ENCODE data around the gene NFX1.

The NFX1 gene

DNA sequence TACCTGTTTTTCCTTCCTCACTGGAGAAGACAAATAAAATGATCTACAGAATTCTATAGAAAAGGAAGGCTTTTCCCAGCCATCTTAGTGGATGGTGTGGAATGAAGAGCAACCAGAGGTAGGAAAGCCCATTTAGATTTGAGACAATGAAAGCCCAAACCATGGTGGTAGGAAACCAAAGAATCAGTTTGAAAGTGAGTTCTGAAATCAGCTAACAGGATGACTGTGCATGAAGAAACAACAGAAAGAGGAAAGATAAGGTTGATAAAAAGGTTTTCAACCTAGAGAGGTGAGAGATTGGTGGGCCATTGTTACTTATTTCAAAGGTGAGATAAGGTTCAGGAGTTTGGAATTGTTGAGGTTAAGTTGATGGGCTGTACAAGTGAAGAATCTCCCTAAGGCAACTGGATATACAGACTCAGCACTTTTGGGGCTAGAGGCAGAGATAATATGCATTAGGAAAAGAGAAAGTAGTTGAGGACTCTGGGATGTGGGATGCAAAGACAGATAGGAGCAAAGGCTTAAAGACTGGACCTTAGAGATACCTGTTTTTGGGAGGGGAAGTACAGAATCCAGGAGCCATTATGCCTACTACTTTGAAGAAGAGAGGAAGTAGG is 23.1 kb upstream of the NFX1 start:
- DNase-seq, result no peak

GRCh38 chr9:33270146-33270545 is 20.2 kb upstream of the NFX1 start:
- DNase-seq, result no peak

DNA sequence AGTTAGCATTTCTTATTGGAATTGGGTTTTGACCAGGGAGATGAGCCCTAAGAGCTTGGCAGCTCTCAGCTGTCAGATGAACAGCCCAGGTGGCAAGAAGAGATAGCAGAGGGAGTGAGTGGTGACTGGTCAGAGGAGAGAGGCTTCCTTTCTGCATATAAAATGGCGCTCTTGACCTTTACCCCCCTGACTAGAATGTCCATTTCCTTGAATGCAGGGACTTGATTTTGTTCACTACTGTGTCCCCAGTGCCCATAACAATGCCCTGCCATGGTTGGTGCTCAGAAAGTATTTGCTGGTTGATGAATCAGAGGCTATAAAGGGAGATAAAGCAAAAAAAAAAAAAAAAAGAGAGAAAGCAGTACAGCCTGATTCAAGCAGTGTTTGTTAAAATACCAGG is 18.3 kb upstream of the NFX1 start:
- DNase-seq, result no peak

GRCh38 chr9:33273266-33273971 is 16.9 kb upstream of the NFX1 start:
- no peak for DNase-seq

DNA sequence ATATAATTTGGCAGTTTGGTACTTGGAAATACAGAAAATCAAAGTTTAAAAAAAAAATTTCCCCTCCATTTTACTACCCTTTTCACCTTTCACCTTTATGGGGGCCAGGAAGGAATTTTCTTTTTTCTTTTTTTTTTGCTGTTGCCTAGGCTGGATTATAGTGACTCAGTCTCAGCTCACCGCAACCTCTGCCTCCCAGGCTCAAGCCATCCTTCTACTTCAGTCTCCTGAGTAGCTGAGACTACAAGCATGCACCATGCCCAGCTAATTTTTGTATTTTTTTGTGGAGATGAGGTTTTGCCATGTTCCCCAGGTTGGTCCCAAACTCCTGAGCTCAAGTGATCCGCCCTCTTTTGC is 16.4 kb upstream of the NFX1 start:
- DNase-seq, result no peak

GRCh38 chr9:33277484-33277883 is 12.8 kb upstream of the NFX1 start:
- DNase-seq, result no peak

GRCh38 chr9:33285502-33285901 is 4.8 kb upstream of the NFX1 start:
- no peak for DNase-seq

DNA sequence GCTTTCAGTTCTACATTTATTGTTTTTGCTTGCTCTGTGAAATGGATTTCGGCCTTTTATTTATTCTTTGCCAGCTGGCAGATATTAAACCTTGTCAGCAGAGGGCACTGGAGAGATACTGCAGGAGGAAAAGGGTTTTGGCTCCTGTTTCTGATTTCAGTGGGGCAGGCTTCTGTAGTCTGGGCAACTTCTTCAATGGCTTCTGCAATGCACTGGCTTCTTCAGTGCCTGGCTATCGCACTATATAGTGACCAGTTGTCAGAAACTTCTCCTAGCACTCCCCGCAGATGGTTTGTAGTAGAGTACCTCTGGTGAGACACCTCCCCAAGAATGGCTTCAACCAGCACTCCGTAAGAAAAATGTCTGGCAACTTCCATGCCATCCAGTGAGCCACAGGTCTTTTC is 3.2 kb upstream of the NFX1 start:
- DNase-seq, result peak; percentile 28

DNA sequence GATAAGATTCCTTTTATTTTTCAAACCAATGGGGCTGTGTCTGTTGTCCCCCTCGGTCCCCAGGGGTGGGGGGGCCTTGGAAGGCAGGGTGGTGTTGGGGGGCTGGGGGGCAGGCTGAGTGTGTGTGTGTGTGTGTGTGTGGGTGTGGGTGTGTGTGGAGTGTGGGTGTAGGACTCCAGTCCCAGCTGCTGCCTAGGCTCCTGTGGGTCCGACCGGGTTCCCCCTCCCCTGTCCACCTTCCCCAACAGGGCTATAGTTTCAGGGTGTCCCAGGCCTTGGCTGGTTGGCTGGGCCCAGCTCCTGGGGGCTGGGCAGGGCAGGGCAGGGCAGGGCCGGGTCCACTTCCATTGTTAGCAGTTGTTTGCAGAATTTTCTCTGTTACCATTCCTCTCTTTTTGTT is 2.1 kb upstream of the NFX1 start:
- no peak for DNase-seq

GRCh38 chr9:33288828-33289483 is 1.4 kb upstream of the NFX1 start:
- DNase-seq, result no peak

DNA sequence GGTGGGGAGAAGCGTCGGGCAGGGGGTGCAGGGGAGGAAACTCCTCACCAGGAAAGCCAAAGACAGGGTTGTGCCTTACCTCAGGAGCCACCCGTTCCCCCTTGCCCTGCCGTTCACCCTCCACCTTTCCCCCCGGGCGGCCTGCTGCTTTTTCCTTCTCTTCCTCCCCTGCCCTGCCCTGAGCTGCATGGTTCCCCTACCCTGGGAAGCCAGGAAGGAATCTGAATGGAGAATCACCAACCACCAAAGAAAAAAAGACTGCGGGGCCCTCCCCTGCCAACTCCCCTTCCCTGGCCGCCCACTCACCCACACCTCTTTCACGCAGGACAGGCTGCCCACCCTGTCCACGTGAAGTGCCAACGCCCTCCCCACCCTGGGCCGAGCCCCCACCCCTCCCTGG is 820 bp upstream of the NFX1 start:
- no peak for DNase-seq

DNA sequence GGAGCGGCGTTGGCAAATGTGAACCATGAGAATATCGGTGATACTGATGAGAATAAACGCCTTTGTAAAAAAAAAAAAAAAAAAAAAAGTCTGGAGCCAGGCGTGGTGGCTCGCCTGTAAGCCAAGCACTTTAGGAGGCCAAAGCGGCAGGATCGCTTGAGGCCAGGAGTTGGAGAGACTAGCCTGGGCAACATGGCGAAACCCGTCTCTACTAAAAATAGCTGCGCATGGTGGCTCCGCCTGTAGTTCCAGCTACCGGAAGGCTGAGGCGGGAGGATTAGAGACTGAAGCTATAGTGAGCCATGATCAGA is 425 bp upstream of the NFX1 start:
- DNase-seq, result no peak

- no peak for DNase-seq
Measured at GRCh38 chr9:33291031-33291397, 698 bp downstream of the NFX1 start.

DNA sequence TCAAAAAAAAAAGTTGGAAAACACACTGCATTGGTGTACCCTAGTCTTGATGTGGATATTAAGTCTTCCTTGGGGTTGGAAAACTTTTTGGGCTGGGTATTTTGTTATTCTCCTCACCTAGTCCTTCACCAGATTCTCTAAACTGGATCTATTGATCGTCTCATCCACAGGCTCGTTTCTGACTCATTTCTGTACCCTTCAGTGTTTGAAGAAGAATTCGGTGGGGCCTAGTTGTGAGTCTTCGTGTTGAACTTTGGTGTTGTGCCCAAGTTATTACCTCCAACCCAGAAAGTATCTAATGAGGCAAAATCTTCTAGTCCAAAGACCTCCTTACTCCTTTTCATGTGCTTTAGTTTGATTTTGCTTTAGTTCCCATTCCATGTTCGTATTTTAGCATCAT is 1.6 kb downstream of the NFX1 start:
- no peak for DNase-seq

DNA sequence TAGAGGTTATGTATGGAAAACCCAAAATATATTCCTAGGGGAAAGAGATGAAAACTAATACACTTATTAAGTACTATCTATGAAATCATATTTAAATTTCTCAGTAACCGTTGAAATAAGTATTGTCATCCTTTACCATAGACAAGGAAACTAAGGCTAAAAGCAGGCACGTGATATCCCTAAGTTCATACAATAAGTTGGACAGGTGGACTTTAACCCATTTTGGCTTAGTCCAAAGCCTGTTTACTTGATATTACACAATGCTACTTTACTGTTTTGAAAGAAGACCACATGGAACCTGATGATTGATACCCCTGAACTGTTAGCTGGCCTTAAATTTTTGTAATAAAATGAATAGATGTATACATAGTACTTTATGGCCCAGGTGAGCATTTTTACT is 3.5 kb downstream of the NFX1 start:
- DNase-seq, result no peak

DNA sequence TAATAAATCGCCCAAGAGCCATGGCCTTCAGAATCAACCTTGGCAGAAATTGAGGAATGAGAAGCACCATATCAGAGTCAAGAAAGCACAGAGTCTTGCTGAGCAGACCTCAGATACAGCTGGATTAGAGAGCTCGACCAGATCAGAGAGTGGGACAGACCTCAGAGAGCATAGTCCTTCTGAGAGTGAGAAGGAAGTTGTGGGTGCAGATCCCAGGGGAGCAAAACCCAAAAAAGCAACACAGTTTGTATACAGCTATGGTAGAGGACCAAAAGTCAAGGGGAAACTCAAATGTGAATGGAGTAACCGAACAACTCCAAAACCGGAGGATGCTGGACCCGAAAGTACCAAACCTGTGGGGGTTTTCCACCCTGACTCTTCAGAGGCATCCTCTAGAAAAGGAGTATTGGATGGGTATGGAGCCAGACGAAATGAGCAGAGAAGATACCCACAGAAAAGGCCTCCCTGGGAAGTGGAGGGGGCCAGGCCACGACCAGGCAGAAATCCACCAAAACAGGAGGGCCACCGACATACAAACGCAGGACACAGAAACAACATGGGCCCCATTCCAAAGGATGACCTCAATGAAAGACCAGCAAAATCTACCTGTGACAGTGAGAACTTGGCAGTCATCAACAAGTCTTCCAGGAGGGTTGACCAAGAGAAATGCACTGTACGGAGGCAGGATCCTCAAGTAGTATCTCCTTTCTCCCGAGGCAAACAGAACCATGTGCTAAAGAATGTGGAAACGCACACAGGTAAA is 4.5 kb downstream of the NFX1 start:
- DNase-seq, result no peak

- DNase-seq, result no peak
Measured at GRCh38 chr9:33295571-33295970, 5.3 kb downstream of the NFX1 start.

- DNase-seq, result no peak
Measured at GRCh38 chr9:33297432-33297831, 7.1 kb downstream of the NFX1 start.

- DNase-seq, result no peak
Measured at GRCh38 chr9:33300546-33300945, 10.2 kb downstream of the NFX1 start.

DNA sequence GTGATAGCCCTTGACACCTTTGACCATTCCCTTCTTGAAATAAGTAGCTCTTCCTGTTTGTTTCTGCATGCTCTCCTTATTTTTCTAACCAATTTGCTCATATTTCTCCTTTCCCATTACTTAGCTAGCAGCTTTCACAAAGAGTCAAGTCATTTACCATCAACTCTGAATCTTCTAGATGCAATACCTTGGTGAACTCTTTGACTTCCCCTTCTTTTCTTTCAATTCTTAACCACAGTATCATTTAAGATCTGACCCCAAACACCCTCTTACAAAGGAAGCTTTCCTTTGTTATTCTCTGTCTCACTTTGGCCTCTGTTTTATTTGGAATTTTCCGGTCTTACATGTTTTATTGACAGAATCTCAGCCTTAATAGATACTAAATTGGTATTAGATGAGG is 14.0 kb downstream of the NFX1 start:
- no peak for DNase-seq

DNA sequence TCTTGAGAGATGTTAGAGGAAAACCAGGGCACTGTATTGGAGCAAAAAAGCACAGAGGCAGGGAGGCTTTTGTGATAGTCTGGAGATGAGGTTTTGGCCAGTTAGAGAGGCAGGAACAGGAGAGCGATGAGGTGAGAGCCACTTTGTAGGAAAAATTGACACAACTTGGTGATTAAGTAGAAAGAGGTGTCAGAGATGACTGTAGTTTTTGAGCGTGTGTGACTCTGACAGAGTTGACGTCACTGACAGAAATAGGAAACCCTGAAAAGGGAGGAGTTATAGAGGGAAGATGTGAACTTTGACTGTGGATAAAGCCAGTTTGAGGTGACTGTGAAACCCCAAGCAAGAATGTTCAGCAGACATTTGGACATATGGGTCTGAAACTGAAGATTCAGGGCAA is 15.7 kb downstream of the NFX1 start:
- no peak for DNase-seq

GRCh38 chr9:33307067-33307466 is 16.8 kb downstream of the NFX1 start:
- DNase-seq, result no peak

- no peak for DNase-seq
Measured at GRCh38 chr9:33309903-33310302, 19.6 kb downstream of the NFX1 start.

DNA sequence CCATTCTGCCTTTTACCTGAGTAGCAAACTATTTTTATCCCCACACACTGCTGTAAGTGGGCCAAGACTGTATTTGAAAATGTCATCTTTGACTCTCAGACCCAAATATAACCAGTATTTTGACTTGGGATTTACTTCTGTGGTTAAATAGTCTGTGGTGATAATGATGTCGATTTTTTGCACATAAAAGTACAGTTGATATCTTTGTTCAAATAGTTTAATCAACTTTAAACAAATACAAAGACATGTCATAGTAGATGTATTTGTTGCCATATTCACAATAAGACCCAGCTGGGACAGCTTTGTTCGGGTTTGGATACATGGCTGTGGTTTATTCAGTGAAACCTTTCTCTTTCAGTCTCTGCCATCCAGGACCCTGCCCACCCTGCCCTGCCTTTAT is 20.4 kb downstream of the NFX1 start:
- no peak for DNase-seq

Data from NCI-H1092 (cell line).